Measurements from ENCODE around the gene OR10P1.

The OR10P1 gene

DNA sequence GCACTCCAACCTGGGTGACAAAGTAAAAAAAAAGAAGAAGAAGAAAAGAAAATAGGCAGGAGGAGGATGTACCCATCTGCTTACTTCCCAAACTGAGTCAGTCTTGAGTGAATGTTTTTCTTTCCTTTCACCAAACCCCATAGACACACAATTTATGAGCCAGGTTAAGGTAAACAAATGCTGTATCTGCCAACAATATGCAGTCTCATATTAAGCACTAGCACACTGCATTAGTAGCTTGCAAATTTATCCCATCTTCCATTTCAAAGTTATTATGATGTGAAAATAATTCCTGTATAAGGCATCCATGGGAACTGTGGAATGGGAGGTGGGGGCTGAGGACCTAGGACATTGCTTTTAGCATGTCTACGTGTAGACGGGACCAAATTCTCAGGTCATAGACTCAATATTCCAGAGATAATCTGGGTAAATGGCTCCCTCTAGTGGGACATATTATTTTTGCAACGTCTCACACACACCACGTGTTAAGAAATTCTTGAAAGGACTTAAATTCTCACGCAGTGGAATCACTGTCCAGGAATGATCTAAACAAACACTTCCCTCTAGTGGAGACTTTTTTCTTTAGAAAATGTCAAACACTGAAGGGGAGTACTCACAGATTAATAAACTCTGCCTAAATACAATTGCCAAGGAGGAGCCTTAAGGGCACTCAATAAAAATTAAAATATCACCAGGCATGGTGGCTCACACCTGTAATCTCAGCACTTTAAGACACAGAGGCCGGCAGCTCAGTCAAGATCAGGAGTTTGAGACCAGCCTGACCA lies 17.1 kb upstream of the OR10P1 start:
- Histone ChIP-seq H3K36me3 (ENCODE audit: insufficient read depth, low read length) (no peaks in the 10 kb centered on the region), H3K79me2 (ENCODE audit: insufficient read depth, low read length) (no peaks in the 10 kb centered on the region), H4K20me1 (ENCODE audit: insufficient read depth, low read length) (no peaks in the 10 kb centered on the region), H3K9ac (ENCODE audit: low read depth, low read length) (no peak overlapping the region), H3K9me3 (ENCODE audit: insufficient read depth, low read length, severe bottlenecking) (peaks cover 20% of the 10 kb centered on the region), H3K27ac (ENCODE audit: low read length) (no peak overlapping the region), H3K4me1 (ENCODE audit: insufficient read depth, low read length) (no peaks in the 10 kb centered on the region), H3K4me2 (ENCODE audit: insufficient read depth, low read length) (no peak overlapping the region), H3K4me3 (ENCODE audit: low read depth in 1 of 2, low read length in 2 of 2) (no peak overlapping the region), H3K27me3 (ENCODE audit: insufficient read depth, low read length, poor library complexity) (peaks cover 3% of the 10 kb centered on the region), H2AFZ (ENCODE audit: low read depth, low read length) (no peak overlapping the region)
- ATAC-seq (ENCODE audit: insufficient read depth, low read depth) (peak; percentile 98), DNase-seq (peak; percentile 61)
- TF ChIP-seq EZH2 (IDR thresholded peaks at IDR 0.05; ENCODE audit: borderline replicate concordance, low read depth, low read length, severe bottlenecking), result no peak
- TF ChIP-seq, protein P1, sequence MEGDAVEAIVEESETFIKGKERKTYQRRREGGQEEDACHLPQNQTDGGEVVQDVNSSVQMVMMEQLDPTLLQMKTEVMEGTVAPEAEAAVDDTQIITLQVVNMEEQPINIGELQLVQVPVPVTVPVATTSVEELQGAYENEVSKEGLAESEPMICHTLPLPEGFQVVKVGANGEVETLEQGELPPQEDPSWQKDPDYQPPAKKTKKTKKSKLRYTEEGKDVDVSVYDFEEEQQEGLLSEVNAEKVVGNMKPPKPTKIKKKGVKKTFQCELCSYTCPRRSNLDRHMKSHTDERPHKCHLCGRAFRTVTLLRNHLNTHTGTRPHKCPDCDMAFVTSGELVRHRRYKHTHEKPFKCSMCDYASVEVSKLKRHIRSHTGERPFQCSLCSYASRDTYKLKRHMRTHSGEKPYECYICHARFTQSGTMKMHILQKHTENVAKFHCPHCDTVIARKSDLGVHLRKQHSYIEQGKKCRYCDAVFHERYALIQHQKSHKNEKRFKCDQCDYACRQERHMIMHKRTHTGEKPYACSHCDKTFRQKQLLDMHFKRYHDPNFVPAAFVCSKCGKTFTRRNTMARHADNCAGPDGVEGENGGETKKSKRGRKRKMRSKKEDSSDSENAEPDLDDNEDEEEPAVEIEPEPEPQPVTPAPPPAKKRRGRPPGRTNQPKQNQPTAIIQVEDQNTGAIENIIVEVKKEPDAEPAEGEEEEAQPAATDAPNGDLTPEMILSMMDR (IDR thresholded peaks at IDR 0.05; ENCODE audit: borderline replicate concordance, extremely low read depth, low read length, poor library complexity, severe bottlenecking), result peak; percentile 85

DNA sequence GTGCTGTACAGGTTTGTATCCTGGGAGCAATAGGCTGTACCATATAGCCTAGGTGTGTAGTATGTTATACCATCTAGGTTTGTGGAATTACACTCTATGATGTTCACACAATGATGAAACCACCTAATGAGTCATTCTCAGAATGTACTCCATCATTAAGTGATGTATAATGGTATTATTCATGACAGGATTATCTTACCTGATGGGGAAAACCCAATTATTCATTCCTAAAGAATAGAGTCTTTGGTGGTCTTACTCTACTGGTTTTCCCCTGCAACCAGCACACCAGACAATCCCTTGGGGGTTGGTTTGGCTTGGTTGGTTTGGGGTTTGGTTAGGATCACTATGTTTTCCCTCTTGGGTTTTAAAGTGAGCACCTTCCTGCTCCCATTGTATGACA lies 12.6 kb upstream of the OR10P1 start:
- TF ChIP-seq EZH2 (IDR thresholded peaks at IDR 0.05; ENCODE audit: borderline replicate concordance, low read depth, low read length, severe bottlenecking), result no peak
- TF ChIP-seq, protein P1 (IDR thresholded peaks at IDR 0.05; ENCODE audit: borderline replicate concordance, extremely low read depth, low read length, poor library complexity, severe bottlenecking), result no peak
- H3K4me2 ChIP-seq (ENCODE audit: insufficient read depth, low read length), result no peak overlapping the region
- DNase-seq, result no peak
- no peak overlapping the region for H3K9ac ChIP-seq (ENCODE audit: low read depth, low read length)
- H3K4me3 ChIP-seq (ENCODE audit: low read depth in 1 of 2, low read length in 2 of 2), result no peak overlapping the region
- H3K79me2 ChIP-seq (ENCODE audit: insufficient read depth, low read length), result no peaks in the 10 kb centered on the region
- H3K4me1 ChIP-seq (ENCODE audit: insufficient read depth, low read length), result no peaks in the 10 kb centered on the region
- H3K27me3 ChIP-seq (ENCODE audit: insufficient read depth, low read length, poor library complexity), result peaks cover 22% of the 10 kb centered on the region
- ATAC-seq (ENCODE audit: insufficient read depth, low read depth), result no peak
- no peaks in the 10 kb centered on the region for H3K9me3 ChIP-seq (ENCODE audit: insufficient read depth, low read length, severe bottlenecking)
- H2AFZ ChIP-seq (ENCODE audit: low read depth, low read length), result no peak overlapping the region
- H3K36me3 ChIP-seq (ENCODE audit: insufficient read depth, low read length), result no peaks in the 10 kb centered on the region
- H4K20me1 ChIP-seq (ENCODE audit: insufficient read depth, low read length), result no peaks in the 10 kb centered on the region
- H3K27ac ChIP-seq (ENCODE audit: low read length), result no peak overlapping the region

DNA sequence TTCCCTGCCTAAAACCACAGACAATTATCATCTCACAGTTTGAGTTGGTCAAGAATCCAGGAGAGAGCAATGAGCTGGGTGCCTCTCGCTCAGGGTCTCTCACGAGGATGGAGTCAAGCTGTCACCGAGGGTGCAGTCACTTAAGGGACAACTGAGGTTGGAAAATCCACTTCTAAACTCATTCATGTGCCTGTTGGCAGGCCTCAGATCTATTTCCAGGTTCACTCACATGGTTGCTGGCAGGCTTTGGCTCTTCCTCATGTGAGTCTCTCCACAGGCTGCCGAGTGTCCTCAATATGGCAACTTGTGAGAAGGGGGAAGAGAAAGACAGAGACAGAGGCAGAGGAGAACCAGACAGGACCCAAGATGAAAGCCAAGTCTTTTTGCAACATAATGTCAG lies 10.5 kb upstream of the OR10P1 start:
- H3K9ac ChIP-seq (ENCODE audit: low read depth, low read length), result no peak overlapping the region
- H3K27me3 ChIP-seq (ENCODE audit: insufficient read depth, low read length, poor library complexity), result peaks cover 22% of the 10 kb centered on the region
- no peak overlapping the region for H3K4me2 ChIP-seq (ENCODE audit: insufficient read depth, low read length)
- H4K20me1 ChIP-seq (ENCODE audit: insufficient read depth, low read length), result no peaks in the 10 kb centered on the region
- TF ChIP-seq EZH2 (IDR thresholded peaks at IDR 0.05; ENCODE audit: borderline replicate concordance, low read depth, low read length, severe bottlenecking), result no peak
- TF ChIP-seq, protein P1 (IDR thresholded peaks at IDR 0.05; ENCODE audit: borderline replicate concordance, extremely low read depth, low read length, poor library complexity, severe bottlenecking), result no peak
- ATAC-seq (ENCODE audit: insufficient read depth, low read depth) (no peak), DNase-seq (no peak)
- no peaks in the 10 kb centered on the region for H3K79me2 ChIP-seq (ENCODE audit: insufficient read depth, low read length)
- H3K36me3 ChIP-seq (ENCODE audit: insufficient read depth, low read length), result no peaks in the 10 kb centered on the region
- H3K9me3 ChIP-seq (ENCODE audit: insufficient read depth, low read length, severe bottlenecking), result no peaks in the 10 kb centered on the region
- H2AFZ ChIP-seq (ENCODE audit: low read depth, low read length), result no peak overlapping the region
- no peaks in the 10 kb centered on the region for H3K4me1 ChIP-seq (ENCODE audit: insufficient read depth, low read length)
- H3K4me3 ChIP-seq (ENCODE audit: low read depth in 1 of 2, low read length in 2 of 2), result no peak overlapping the region
- no peak overlapping the region for H3K27ac ChIP-seq (ENCODE audit: low read length)
